ENCODE results near the gene TRDMT1. TPM values are rescaled to one million over a fixed set of nuclear protein-coding genes. Genes with fewer than 3 reads are reported as not detected.

Gene TRDMT1
- total RNA-seq, 1 experiment from 2014 or later = 8.3 TPM

GRCh38 chr10:17240096-17240495 lies 38.6 kb upstream of the TRDMT1 start:
- Histone ChIP-seq H3K27ac (ENCODE audit: low read length) (no peak overlapping the region), H3K9me3 (ENCODE audit: low read length) (no peaks in the 10 kb centered on the region), H3K9me2 (replicated peaks; ENCODE audit: insufficient read depth, low read length) (no peaks in the 10 kb centered on the region), H2AFZ (ENCODE audit: low read length) (no peak overlapping the region), H3K79me2 (ENCODE audit: low read length) (no peaks in the 10 kb centered on the region), H3K4me3 (ENCODE audit: low read length) (no peak overlapping the region), H3K36me3 (ENCODE audit: insufficient read depth, low read length) (no peaks in the 10 kb centered on the region), H3K9ac (ENCODE audit: low read length) (no peak overlapping the region), H3K4me1 (ENCODE audit: low read length) (no peaks in the 10 kb centered on the region), H4K20me1 (ENCODE audit: insufficient read depth, low read depth, low read length) (no peaks in the 10 kb centered on the region), H3K27me3 (ENCODE audit: low read length) (no peaks in the 10 kb centered on the region), H3K4me2 (ENCODE audit: low read depth, low read length, poor library complexity, severe bottlenecking) (no peak overlapping the region)
- DNase-seq = no peak

GRCh38 chr10:17239345-17240085 lies 38.0 kb upstream of the TRDMT1 start:
- no peaks in the 10 kb centered on the region for H3K9me3 ChIP-seq (ENCODE audit: low read length)
- no peaks in the 10 kb centered on the region for H4K20me1 ChIP-seq (ENCODE audit: insufficient read depth, low read depth, low read length)
- H3K9ac ChIP-seq (ENCODE audit: low read length) = no peak overlapping the region
- H2AFZ ChIP-seq (ENCODE audit: low read length) = no peak overlapping the region
- H3K36me3 ChIP-seq (ENCODE audit: insufficient read depth, low read length) = no peaks in the 10 kb centered on the region
- no peaks in the 10 kb centered on the region for H3K4me1 ChIP-seq (ENCODE audit: low read length)
- H3K27me3 ChIP-seq (ENCODE audit: low read length) = no peaks in the 10 kb centered on the region
- no peak for DNase-seq
- H3K4me3 ChIP-seq (ENCODE audit: low read length) = no peak overlapping the region
- H3K9me2 ChIP-seq (replicated peaks; ENCODE audit: insufficient read depth, low read length) = no peaks in the 10 kb centered on the region
- no peaks in the 10 kb centered on the region for H3K79me2 ChIP-seq (ENCODE audit: low read length)
- H3K27ac ChIP-seq (ENCODE audit: low read length) = no peak overlapping the region
- no peak overlapping the region for H3K4me2 ChIP-seq (ENCODE audit: low read depth, low read length, poor library complexity, severe bottlenecking)

- DNase-seq = no peak
- no peaks in the 10 kb centered on the region for H3K9me3 ChIP-seq (ENCODE audit: low read length)
These were observed 37.2 kb upstream of the TRDMT1 start for GRCh38 chr10:17238445-17239291.

GRCh38 chr10:17237915-17238444 lies 36.5 kb upstream of the TRDMT1 start:
- no peaks in the 10 kb centered on the region for H3K4me1 ChIP-seq (ENCODE audit: low read length)
- H3K4me3 ChIP-seq (ENCODE audit: low read length) = no peak overlapping the region
- no peaks in the 10 kb centered on the region for H3K9me3 ChIP-seq (ENCODE audit: low read length)
- no peak overlapping the region for H2AFZ ChIP-seq (ENCODE audit: low read length)
- no peaks in the 10 kb centered on the region for H4K20me1 ChIP-seq (ENCODE audit: insufficient read depth, low read depth, low read length)
- H3K79me2 ChIP-seq (ENCODE audit: low read length) = no peaks in the 10 kb centered on the region
- H3K9me2 ChIP-seq (replicated peaks; ENCODE audit: insufficient read depth, low read length) = no peaks in the 10 kb centered on the region
- no peak overlapping the region for H3K9ac ChIP-seq (ENCODE audit: low read length)
- H3K4me2 ChIP-seq (ENCODE audit: low read depth, low read length, poor library complexity, severe bottlenecking) = no peak overlapping the region
- no peak for DNase-seq
- no peaks in the 10 kb centered on the region for H3K27me3 ChIP-seq (ENCODE audit: low read length)
- no peak overlapping the region for H3K27ac ChIP-seq (ENCODE audit: low read length)
- no peaks in the 10 kb centered on the region for H3K36me3 ChIP-seq (ENCODE audit: insufficient read depth, low read length)

More at GRCh38 chr10:17238445-17239291, 37.2 kb upstream of the TRDMT1 start:
- Histone ChIP-seq H3K9ac (ENCODE audit: low read length) (no peak overlapping the region), H3K36me3 (ENCODE audit: insufficient read depth, low read length) (no peaks in the 10 kb centered on the region), H2AFZ (ENCODE audit: low read length) (no peak overlapping the region), H3K27ac (ENCODE audit: low read length) (no peak overlapping the region), H3K79me2 (ENCODE audit: low read length) (no peaks in the 10 kb centered on the region), H3K9me2 (replicated peaks; ENCODE audit: insufficient read depth, low read length) (no peaks in the 10 kb centered on the region), H4K20me1 (ENCODE audit: insufficient read depth, low read depth, low read length) (no peaks in the 10 kb centered on the region), H3K4me1 (ENCODE audit: low read length) (no peaks in the 10 kb centered on the region), H3K4me3 (ENCODE audit: low read length) (no peak overlapping the region), H3K27me3 (ENCODE audit: low read length) (no peaks in the 10 kb centered on the region), H3K4me2 (ENCODE audit: low read depth, low read length, poor library complexity, severe bottlenecking) (no peak overlapping the region)

GRCh38 chr10:17237149-17237527 lies 35.7 kb upstream of the TRDMT1 start:
- Histone ChIP-seq H4K20me1 (ENCODE audit: insufficient read depth, low read depth, low read length) (no peaks in the 10 kb centered on the region), H3K79me2 (ENCODE audit: low read length) (no peaks in the 10 kb centered on the region), H2AFZ (ENCODE audit: low read length) (no peak overlapping the region), H3K4me2 (ENCODE audit: low read depth, low read length, poor library complexity, severe bottlenecking) (no peak overlapping the region), H3K9me2 (replicated peaks; ENCODE audit: insufficient read depth, low read length) (no peaks in the 10 kb centered on the region), H3K9ac (ENCODE audit: low read length) (no peak overlapping the region), H3K4me3 (ENCODE audit: low read length) (no peak overlapping the region), H3K4me1 (ENCODE audit: low read length) (no peaks in the 10 kb centered on the region), H3K9me3 (ENCODE audit: low read length) (no peaks in the 10 kb centered on the region), H3K36me3 (ENCODE audit: insufficient read depth, low read length) (no peaks in the 10 kb centered on the region), H3K27me3 (ENCODE audit: low read length) (no peaks in the 10 kb centered on the region), H3K27ac (ENCODE audit: low read length) (no peak overlapping the region)
- DNase-seq = no peak

GRCh38 chr10:17236468-17237148 lies 35.1 kb upstream of the TRDMT1 start:
- no peak overlapping the region for H3K9ac ChIP-seq (ENCODE audit: low read length)
- no peaks in the 10 kb centered on the region for H3K9me2 ChIP-seq (replicated peaks; ENCODE audit: insufficient read depth, low read length)
- H3K4me1 ChIP-seq (ENCODE audit: low read length) = no peaks in the 10 kb centered on the region
- H3K27me3 ChIP-seq (ENCODE audit: low read length) = no peaks in the 10 kb centered on the region
- no peaks in the 10 kb centered on the region for H4K20me1 ChIP-seq (ENCODE audit: insufficient read depth, low read depth, low read length)
- H2AFZ ChIP-seq (ENCODE audit: low read length) = no peak overlapping the region
- no peak overlapping the region for H3K27ac ChIP-seq (ENCODE audit: low read length)
- DNase-seq = no peak
- H3K79me2 ChIP-seq (ENCODE audit: low read length) = no peaks in the 10 kb centered on the region
- no peak overlapping the region for H3K4me3 ChIP-seq (ENCODE audit: low read length)
- no peaks in the 10 kb centered on the region for H3K9me3 ChIP-seq (ENCODE audit: low read length)
- no peaks in the 10 kb centered on the region for H3K36me3 ChIP-seq (ENCODE audit: insufficient read depth, low read length)
- H3K4me2 ChIP-seq (ENCODE audit: low read depth, low read length, poor library complexity, severe bottlenecking) = no peak overlapping the region

GRCh38 chr10:17235136-17235535 lies 33.7 kb upstream of the TRDMT1 start:
- Histone ChIP-seq H4K20me1 (ENCODE audit: insufficient read depth, low read depth, low read length) (no peaks in the 10 kb centered on the region), H3K4me1 (ENCODE audit: low read length) (peaks cover 9% of the 10 kb centered on the region), H3K27me3 (ENCODE audit: low read length) (no peaks in the 10 kb centered on the region), H3K9me2 (replicated peaks; ENCODE audit: insufficient read depth, low read length) (no peaks in the 10 kb centered on the region), H2AFZ (ENCODE audit: low read length) (no peak overlapping the region), H3K27ac (ENCODE audit: low read length) (no peak overlapping the region), H3K9ac (ENCODE audit: low read length) (no peak overlapping the region), H3K4me3 (ENCODE audit: low read length) (no peak overlapping the region), H3K9me3 (ENCODE audit: low read length) (no peaks in the 10 kb centered on the region), H3K36me3 (ENCODE audit: insufficient read depth, low read length) (no peaks in the 10 kb centered on the region), H3K4me2 (ENCODE audit: low read depth, low read length, poor library complexity, severe bottlenecking) (no peak overlapping the region), H3K79me2 (ENCODE audit: low read length) (no peaks in the 10 kb centered on the region)
- no peak for DNase-seq

GRCh38 chr10:17234431-17234945 lies 33.0 kb upstream of the TRDMT1 start:
- Histone ChIP-seq H3K4me1 (ENCODE audit: low read length) (peaks cover 14% of the 10 kb centered on the region), H3K27ac (ENCODE audit: low read length) (no peak overlapping the region), H3K27me3 (ENCODE audit: low read length) (no peaks in the 10 kb centered on the region), H3K36me3 (ENCODE audit: insufficient read depth, low read length) (no peaks in the 10 kb centered on the region), H4K20me1 (ENCODE audit: insufficient read depth, low read depth, low read length) (no peaks in the 10 kb centered on the region), H3K9ac (ENCODE audit: low read length) (no peak overlapping the region), H3K9me2 (replicated peaks; ENCODE audit: insufficient read depth, low read length) (no peaks in the 10 kb centered on the region), H3K79me2 (ENCODE audit: low read length) (no peaks in the 10 kb centered on the region), H2AFZ (ENCODE audit: low read length) (no peak overlapping the region), H3K4me3 (ENCODE audit: low read length) (no peak overlapping the region), H3K9me3 (ENCODE audit: low read length) (no peaks in the 10 kb centered on the region), H3K4me2 (ENCODE audit: low read depth, low read length, poor library complexity, severe bottlenecking) (no peak overlapping the region)
- no peak for DNase-seq
